ENCODE data around the gene NIT2.

- TF ChIP-seq, protein P1, sequence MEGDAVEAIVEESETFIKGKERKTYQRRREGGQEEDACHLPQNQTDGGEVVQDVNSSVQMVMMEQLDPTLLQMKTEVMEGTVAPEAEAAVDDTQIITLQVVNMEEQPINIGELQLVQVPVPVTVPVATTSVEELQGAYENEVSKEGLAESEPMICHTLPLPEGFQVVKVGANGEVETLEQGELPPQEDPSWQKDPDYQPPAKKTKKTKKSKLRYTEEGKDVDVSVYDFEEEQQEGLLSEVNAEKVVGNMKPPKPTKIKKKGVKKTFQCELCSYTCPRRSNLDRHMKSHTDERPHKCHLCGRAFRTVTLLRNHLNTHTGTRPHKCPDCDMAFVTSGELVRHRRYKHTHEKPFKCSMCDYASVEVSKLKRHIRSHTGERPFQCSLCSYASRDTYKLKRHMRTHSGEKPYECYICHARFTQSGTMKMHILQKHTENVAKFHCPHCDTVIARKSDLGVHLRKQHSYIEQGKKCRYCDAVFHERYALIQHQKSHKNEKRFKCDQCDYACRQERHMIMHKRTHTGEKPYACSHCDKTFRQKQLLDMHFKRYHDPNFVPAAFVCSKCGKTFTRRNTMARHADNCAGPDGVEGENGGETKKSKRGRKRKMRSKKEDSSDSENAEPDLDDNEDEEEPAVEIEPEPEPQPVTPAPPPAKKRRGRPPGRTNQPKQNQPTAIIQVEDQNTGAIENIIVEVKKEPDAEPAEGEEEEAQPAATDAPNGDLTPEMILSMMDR (conservative IDR thresholded peaks at IDR 0.05; ENCODE audit: low read depth, low read length), result no peak
- no peak for TF ChIP-seq EZH2 (IDR thresholded peaks at IDR 0.05; ENCODE audit: low read length, unreplicated experiment)
These were observed 1.5 kb upstream of the NIT2 start for GRCh38 chr3:100333051-100333450.
